K562 treated with DMSO at 1 percent for 48 hours (cell line): ENCODE data around the gene PDLIM5. TPM values are rescaled to one million over a fixed set of nuclear protein-coding genes. Genes with fewer than 3 reads are reported as not detected.

Source experiments
- total RNA-seq: library from RNA; unstranded; fragments of 300-600 nt; gene quantifications from 2 replicates; pipeline ENCODE4 v1.2.3, GENCODE V29; 2022; ENCODE audit warnings: low replicate concordance; ENCODE audit errors: extremely low read depth

PDLIM5 gene, protein sequence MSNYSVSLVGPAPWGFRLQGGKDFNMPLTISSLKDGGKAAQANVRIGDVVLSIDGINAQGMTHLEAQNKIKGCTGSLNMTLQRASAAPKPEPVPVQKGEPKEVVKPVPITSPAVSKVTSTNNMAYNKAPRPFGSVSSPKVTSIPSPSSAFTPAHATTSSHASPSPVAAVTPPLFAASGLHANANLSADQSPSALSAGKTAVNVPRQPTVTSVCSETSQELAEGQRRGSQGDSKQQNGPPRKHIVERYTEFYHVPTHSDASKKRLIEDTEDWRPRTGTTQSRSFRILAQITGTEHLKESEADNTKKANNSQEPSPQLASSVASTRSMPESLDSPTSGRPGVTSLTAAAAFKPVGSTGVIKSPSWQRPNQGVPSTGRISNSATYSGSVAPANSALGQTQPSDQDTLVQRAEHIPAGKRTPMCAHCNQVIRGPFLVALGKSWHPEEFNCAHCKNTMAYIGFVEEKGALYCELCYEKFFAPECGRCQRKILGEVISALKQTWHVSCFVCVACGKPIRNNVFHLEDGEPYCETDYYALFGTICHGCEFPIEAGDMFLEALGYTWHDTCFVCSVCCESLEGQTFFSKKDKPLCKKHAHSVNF
- total RNA-seq, result not detected in 2 replicates

DNA sequence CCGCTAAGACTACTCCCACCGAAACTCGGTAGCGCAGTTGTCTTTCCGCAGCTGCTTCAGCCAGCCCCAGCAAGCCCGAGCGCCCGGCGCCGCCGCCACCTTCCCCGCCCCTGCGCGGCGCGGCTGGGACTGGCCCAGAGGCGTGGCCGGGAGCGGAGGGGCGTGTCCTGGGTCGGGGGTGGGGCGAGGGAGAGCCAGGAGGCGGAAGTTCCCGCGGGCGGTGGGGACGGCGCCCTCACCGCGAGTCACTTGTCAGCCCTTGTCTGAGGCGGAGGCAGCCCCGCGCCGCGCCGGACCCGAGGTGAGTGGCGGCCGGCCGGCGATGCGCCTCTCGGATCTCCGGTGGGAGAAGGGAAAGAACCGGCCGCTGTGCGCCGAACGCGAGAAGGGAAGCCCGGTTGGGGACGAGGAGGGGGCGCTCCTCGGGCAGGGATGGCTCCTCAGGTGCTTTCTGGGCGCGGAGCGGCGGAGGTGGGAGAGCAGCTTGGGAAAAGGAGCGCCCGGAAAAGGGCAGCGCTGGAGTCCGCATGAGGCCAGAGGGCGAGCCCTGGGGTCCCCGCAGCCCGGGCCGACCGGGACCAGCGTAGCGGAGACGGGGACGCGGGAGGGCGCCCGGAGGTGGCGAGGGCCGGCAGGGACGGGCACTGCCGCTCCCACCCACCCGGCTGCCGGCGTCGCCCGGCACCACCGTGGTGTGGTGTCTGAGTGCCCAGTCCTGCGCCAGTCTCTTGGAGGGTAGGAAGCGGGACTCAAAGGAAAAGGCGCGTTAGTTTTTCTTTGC, at the start of gene PDLIM5:
PDLIM5 (plus strand) TSS at position 248 of the 781 bp plus-strand sequence. CDS start 3,347 bp downstream, outside the sequence.

Other genes with a start within 250 kb of the PDLIM5 start
- gene SMARCAD1, start 244.1 kb upstream of the PDLIM5 start, total RNA-seq, result not detected in 2 replicates
- not detected in 2 replicates for gene HPGDS, start 109.1 kb upstream of the PDLIM5 start, total RNA-seq